Fibroblast of skin of right biceps (primary cell): ENCODE measurements around the gene MREG.

ENCODE experiments used
- DNase-seq: peaks from one replicate; pipeline ENCODE4 v3.0.0-alpha.2; 2013

Gene MREG

GRCh38 chr2:216013080-216013909 lies at the start of gene MREG:
MREG (minus strand) TSS chr2:216013551; CDS start chr2:216013327, 224 bp downstream.
- DNase-seq, result peak; percentile 78

- DNase-seq, result no peak
Observed at GRCh38 chr2:216059233-216059834, 46.0 kb upstream of the MREG start.

- peak; percentile 50 for DNase-seq
Observed at GRCh38 chr2:216057688-216058193, 44.4 kb upstream of the MREG start.

- DNase-seq, result no peak
Observed at GRCh38 chr2:216056739-216057138, 43.4 kb upstream of the MREG start.

- no peak for DNase-seq
Observed at GRCh38 chr2:216055680-216056079, 42.3 kb upstream of the MREG start.

- no peak for DNase-seq
Observed at GRCh38 chr2:216052420-216052819, 39.1 kb upstream of the MREG start.

GRCh38 chr2:216051350-216051749 lies 38.0 kb upstream of the MREG start:
- DNase-seq, result no peak

- no peak for DNase-seq
Observed at GRCh38 chr2:216049452-216049851, 36.1 kb upstream of the MREG start.

- DNase-seq, result no peak
Observed at GRCh38 chr2:216047397-216047796, 34.0 kb upstream of the MREG start.

GRCh38 chr2:216044883-216045486 lies 31.6 kb upstream of the MREG start:
- DNase-seq, result no peak

- no peak for DNase-seq
Observed at GRCh38 chr2:216043949-216044348, 30.6 kb upstream of the MREG start.

- DNase-seq, result no peak
Observed at GRCh38 chr2:216041438-216041837, 28.1 kb upstream of the MREG start.

GRCh38 chr2:216039918-216040317 lies 26.6 kb upstream of the MREG start:
- no peak for DNase-seq

- DNase-seq, result peak; percentile 66
Observed at GRCh38 chr2:216034065-216034464, 20.7 kb upstream of the MREG start.

GRCh38 chr2:216033403-216033802 lies 20.1 kb upstream of the MREG start:
- DNase-seq, result no peak

- peak; percentile 86 for DNase-seq
Observed at GRCh38 chr2:216031960-216032689, 18.8 kb upstream of the MREG start.

- DNase-seq, result no peak
Observed at GRCh38 chr2:216030216-216030615, 16.9 kb upstream of the MREG start.

- peak; percentile 75 for DNase-seq
Observed at GRCh38 chr2:216029416-216030129, 16.2 kb upstream of the MREG start.

GRCh38 chr2:216024779-216025336 lies 11.5 kb upstream of the MREG start:
- DNase-seq, result no peak

GRCh38 chr2:216023055-216023648 lies 9.8 kb upstream of the MREG start:
- peak; percentile 49 for DNase-seq

- DNase-seq, result no peak
Observed at GRCh38 chr2:216021768-216022565, 8.6 kb upstream of the MREG start.
